SU-DHL-6 (cell line): Measurements from ENCODE around the gene KCNQ1OT1.

Experiments used
- EZH2phosphoT487 ChIP-seq: fragments of 200-600 bp; sonication (generic), shearing (Covaris generic); conservative IDR thresholded peaks from 2 replicates; pipeline ENCODE4 v1.6.1; 2018; ENCODE audit warnings: mild to moderate bottlenecking, antibody characterized with exemption, low read length, moderate library complexity, mixed read lengths
- TF ChIP-seq, protein P1 (sequence below): fragments of 200-600 bp; sonication (generic); IDR thresholded peaks from one replicate; pipeline ENCODE4 v1.5.1; 2017; ENCODE audit warnings: antibody characterized with exemption, mild to moderate bottlenecking, low read length, moderate library complexity; ENCODE audit not compliant: insufficient read depth, poor library complexity, severe bottlenecking

DNA sequence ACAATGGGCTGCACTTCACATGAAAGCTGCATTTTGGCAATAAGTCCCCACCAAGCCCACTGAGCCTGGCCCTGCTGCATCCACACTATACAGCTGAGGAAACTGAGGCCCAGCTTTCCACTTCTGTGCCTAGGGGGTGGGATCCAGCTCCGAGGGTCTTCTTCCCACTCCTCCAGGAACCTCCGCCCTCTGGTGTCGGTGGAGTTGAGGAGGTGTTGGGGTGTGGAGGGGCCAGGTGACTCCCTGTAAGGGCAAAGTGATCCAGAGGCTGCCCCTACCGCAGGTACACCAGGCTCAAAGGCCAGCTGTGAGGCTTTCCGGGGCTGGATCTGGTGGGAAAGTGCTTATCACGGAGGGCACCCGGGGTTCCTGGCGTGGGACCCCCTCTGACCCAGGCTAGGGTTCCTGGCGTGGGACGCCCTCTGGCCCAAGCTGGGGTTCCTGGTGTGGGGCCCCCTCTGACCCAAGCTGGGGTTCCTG is 130.0 kb downstream of the KCNQ1OT1 start:
- TF ChIP-seq, protein P1, sequence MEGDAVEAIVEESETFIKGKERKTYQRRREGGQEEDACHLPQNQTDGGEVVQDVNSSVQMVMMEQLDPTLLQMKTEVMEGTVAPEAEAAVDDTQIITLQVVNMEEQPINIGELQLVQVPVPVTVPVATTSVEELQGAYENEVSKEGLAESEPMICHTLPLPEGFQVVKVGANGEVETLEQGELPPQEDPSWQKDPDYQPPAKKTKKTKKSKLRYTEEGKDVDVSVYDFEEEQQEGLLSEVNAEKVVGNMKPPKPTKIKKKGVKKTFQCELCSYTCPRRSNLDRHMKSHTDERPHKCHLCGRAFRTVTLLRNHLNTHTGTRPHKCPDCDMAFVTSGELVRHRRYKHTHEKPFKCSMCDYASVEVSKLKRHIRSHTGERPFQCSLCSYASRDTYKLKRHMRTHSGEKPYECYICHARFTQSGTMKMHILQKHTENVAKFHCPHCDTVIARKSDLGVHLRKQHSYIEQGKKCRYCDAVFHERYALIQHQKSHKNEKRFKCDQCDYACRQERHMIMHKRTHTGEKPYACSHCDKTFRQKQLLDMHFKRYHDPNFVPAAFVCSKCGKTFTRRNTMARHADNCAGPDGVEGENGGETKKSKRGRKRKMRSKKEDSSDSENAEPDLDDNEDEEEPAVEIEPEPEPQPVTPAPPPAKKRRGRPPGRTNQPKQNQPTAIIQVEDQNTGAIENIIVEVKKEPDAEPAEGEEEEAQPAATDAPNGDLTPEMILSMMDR: no peak
- TF ChIP-seq EZH2phosphoT487: no peak
